Endothelial cell of umbilical vein (primary cell): ENCODE measurements around the gene MOB3C. TPM values are rescaled to one million over a fixed set of nuclear protein-coding genes. Genes with fewer than 3 reads are reported as not detected.

Experiments used
- BruUV-seq: library from RNA; stranded (reverse); fragments of 400-500 nt; replicated peaks from 2 replicates; lab custom pipeline; 2021; lab: Mats Ljungman, UMichigan
- CTCF ChIA-PET: fragments of 300-600, 350-600 bp; sonication (Branson Sonifier 250); formaldehyde crosslinking; loops from one replicate; lab custom pipeline; 2021; ENCODE audit warnings: antibody characterized with exemption, inconsistent platforms; lab: Charles Lee
- POLR2A ChIA-PET: fragments of 300-600, 350-600 bp; sonication (Branson Sonifier 250); formaldehyde crosslinking; loops from one replicate; lab custom pipeline; 2021; ENCODE audit warnings: antibody characterized with exemption, inconsistent platforms; lab: Charles Lee
- DNase-seq: peaks from one replicate; pipeline ENCODE4 v3.0.0-alpha.2; 2011; ENCODE audit warnings: low read depth, low spot score
- FAIRE-seq: peaks from 2 replicates; lab custom pipeline; 2011; peaks lifted over from hg19 to GRCh38; lab: Jason Lieb, UNC
- H2AFZ ChIP-seq: 2 replicates; pipeline ENCODE4 v1.6.0; 2012; ENCODE audit warnings: low read depth, low read length, control low read depth, inconsistent platforms
- H3K27ac ChIP-seq: 2 replicates; pipeline ENCODE4 v1.5.1; 2011; ENCODE audit warnings: low read depth, mild to moderate bottlenecking, control low read depth, low read length, moderate library complexity; ENCODE audit not compliant: insufficient read depth
- H3K27me3 ChIP-seq, 2 experiments: 2 replicates each; pipeline versions ENCODE4 v1.6.0 to v1.6.1; 2011; ENCODE audit warnings: low read length in 2 of 2, mixed read lengths in 1 of 2; ENCODE audit not compliant: control insufficient read depth in 2 of 2, insufficient read depth in 2 of 2
- H3K36me3 ChIP-seq, 2 experiments: 2 replicates in 1 of 2; 3 replicates in 1 of 2; pipeline ENCODE4 v1.5.1; 2011; ENCODE audit warnings: low read length in 2 of 2, mild to moderate bottlenecking in 1 of 2, moderate library complexity in 1 of 2; ENCODE audit not compliant: control insufficient read depth in 2 of 2, insufficient read depth in 2 of 2; ENCODE audit errors: extremely low read depth in 1 of 2
- H3K4me1 ChIP-seq: 3 replicates; pipeline ENCODE4 v1.5.1; 2011; ENCODE audit warnings: mild to moderate bottlenecking, low read length; ENCODE audit not compliant: control insufficient read depth, insufficient read depth; ENCODE audit errors: extremely low read depth
- H3K4me2 ChIP-seq: 2 replicates; pipeline ENCODE4 v1.6.1; 2011; ENCODE audit warnings: low read length, control low read depth, mixed read lengths; ENCODE audit not compliant: insufficient read depth
- H3K4me3 ChIP-seq, 3 experiments: fragments of 200-600 bp in 1 of 3; sonication (generic), shearing (Covaris generic) in 1 of 3; replicated peaks in 1 of 3; 2 replicates each; pipeline ENCODE4 v1.5.1; 2011 to 2016; ENCODE audit warnings: control low read depth in 3 of 3, low read length in 3 of 3, mild to moderate bottlenecking in 2 of 3, inconsistent platforms in 1 of 3, low read depth in 1 of 3, moderate library complexity in 1 of 3; ENCODE audit not compliant: insufficient read depth in 1 of 3
- H3K79me2 ChIP-seq: 2 replicates; pipeline ENCODE4 v1.6.0; 2012; ENCODE audit warnings: low read length, inconsistent platforms; ENCODE audit not compliant: control insufficient read depth, insufficient read depth
- H3K9ac ChIP-seq: replicated peaks from 2 replicates; pipeline ENCODE3; 2011; ENCODE audit warnings: low read length, control low read depth; ENCODE audit not compliant: insufficient read depth; ENCODE audit errors: extremely low read depth
- H3K9me1 ChIP-seq: replicated peaks from 3 replicates; pipeline ENCODE4 v1.6.0; 2011; ENCODE audit warnings: mild to moderate bottlenecking, low read length; ENCODE audit not compliant: control insufficient read depth, insufficient read depth; ENCODE audit errors: extremely low read depth
- H3K9me3 ChIP-seq: replicated peaks from 2 replicates; pipeline ENCODE4 v1.5.1; 2012; ENCODE audit warnings: low read length, inconsistent platforms; ENCODE audit not compliant: control insufficient read depth, insufficient read depth
- H4K20me1 ChIP-seq: replicated peaks from 2 replicates; pipeline ENCODE3; 2011; ENCODE audit warnings: mild to moderate bottlenecking, low read length; ENCODE audit not compliant: control insufficient read depth, insufficient read depth; ENCODE audit errors: extremely low read depth
- EZH2 ChIP-seq: IDR thresholded peaks from 2 replicates; pipeline ENCODE4 v1.6.1; 2012; ENCODE audit warnings: borderline replicate concordance, low read depth, mild to moderate bottlenecking, moderate library complexity, low read length, inconsistent platforms; ENCODE audit not compliant: severe bottlenecking
- FOS ChIP-seq: IDR thresholded peaks from 2 replicates; pipeline ENCODE4 v1.6.1; 2011; ENCODE audit warnings: mild to moderate bottlenecking, low read length, moderate library complexity, borderline replicate concordance; ENCODE audit not compliant: insufficient read depth
- GATA2 ChIP-seq: IDR thresholded peaks from 2 replicates; pipeline ENCODE4 v1.7.0; 2011; ENCODE audit warnings: low read depth, mild to moderate bottlenecking, moderate library complexity, mixed read lengths, low read length; ENCODE audit not compliant: insufficient read length, insufficient read depth
- JUN ChIP-seq: IDR thresholded peaks from 2 replicates; pipeline ENCODE4 v1.6.1; 2011; ENCODE audit warnings: borderline replicate concordance, low read depth; ENCODE audit not compliant: insufficient read length, insufficient read depth
- MYC ChIP-seq: IDR thresholded peaks from one replicate; pipeline ENCODE4 v1.6.1; 2011; ENCODE audit warnings: mild to moderate bottlenecking, low read depth, low read length
- POLR2A ChIP-seq: IDR thresholded peaks from 2 replicates; pipeline ENCODE4 v1.6.1; 2012; ENCODE audit warnings: low read depth, mild to moderate bottlenecking, control low read depth, low read length
- POLR2AphosphoS5 ChIP-seq: IDR thresholded peaks from 2 replicates; pipeline ENCODE4 v1.6.1; 2012; ENCODE audit warnings: low read depth, mild to moderate bottlenecking, control low read depth, low read length, moderate library complexity; ENCODE audit not compliant: insufficient read depth
- dilution Hi-C: fragments of 300-500 bp; cut with MboI; formaldehyde crosslinking; loops from one replicate; pipeline ENCODE4 v1.15.0; 2019; ENCODE audit warnings: low sequenced_read_pairs; ENCODE audit not compliant: extremely low pct_ligation_motif_present
- intact Hi-C: fragments of 100-400 bp; cut with micrococcal nuclease; formaldehyde crosslinking; loops from one replicate; pipeline ENCODE4 v1.10.0; 2022
- polyA plus RNA-seq, 4 experiments: library from polyadenylated mRNA; depleted of rRNA in 3 of 4; stranded (reverse) in 3 of 4; unstranded in 1 of 4; fragments of >200 nt; gene quantifications; 2 replicates each; pipeline versions ENCODE4 v1.2.1 to v1.2.3, GENCODE V29; 2011 to 2012; ENCODE audit warnings: missing spikeins in 1 of 4
- total RNA-seq: library from RNA; stranded (reverse); gene quantifications from 2 replicates; pipeline ENCODE4 v1.2.3, GENCODE V29; 2021
- TF ChIP-seq, protein P1 (sequence below): IDR thresholded peaks from 2 replicates; pipeline ENCODE4 v1.6.1; 2011; ENCODE audit not compliant: insufficient read depth, insufficient read length
- TF ChIP-seq, protein P2 (sequence below), 2 donors: IDR thresholded peaks; 1 replicate in 1 of 2; 2 replicates in 1 of 2; pipeline ENCODE4 v1.5.1; 2011; ENCODE audit warnings: low read length in 2 of 2, mild to moderate bottlenecking in 2 of 2, moderate library complexity in 2 of 2, control low read depth in 1 of 2, inconsistent platforms in 1 of 2, low read depth in 1 of 2; ENCODE audit not compliant: insufficient read depth in 1 of 2; ENCODE audit errors: extremely low read depth in 1 of 2

The MOB3C gene
- total and polyA plus RNA-seq, 2 donors (not counting 3 experiments of a cell fraction or from before 2014, with no cell fraction given) = 6.1 to 8.4 TPM

DNA sequence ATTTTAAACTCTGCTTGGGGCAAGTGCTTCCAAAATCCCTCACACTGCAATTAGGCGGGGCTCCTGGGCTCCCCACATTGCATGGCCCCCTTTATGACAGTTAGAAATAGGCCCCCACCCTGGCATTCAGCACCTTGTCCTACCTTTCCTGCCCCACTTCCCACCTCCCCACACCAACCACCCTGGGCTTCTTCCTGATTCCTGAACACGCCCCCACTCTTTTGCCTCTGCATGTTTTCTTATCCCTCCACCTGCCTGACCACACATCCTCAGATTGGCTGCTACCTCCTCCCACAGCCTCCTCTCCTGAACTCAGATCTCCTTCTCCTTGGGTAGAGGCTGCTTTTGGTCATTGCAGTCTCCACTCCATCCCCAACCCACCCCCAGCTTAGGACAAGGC lies 1.5 kb downstream of the MOB3C start:
- Histone ChIP-seq H2AFZ (no peak overlapping the region), H3K9ac (no peak overlapping the region), H3K27me3 (no peaks in the 10 kb centered on the region), H3K4me3 (no peak overlapping the region), H4K20me1 (no peaks in the 10 kb centered on the region), H3K27ac (no peak overlapping the region), H3K36me3 (no peaks in the 10 kb centered on the region), H3K9me1 (no peaks in the 10 kb centered on the region), H3K9me3 (no peaks in the 10 kb centered on the region), H3K4me2 (no peak overlapping the region), H3K4me1 (peaks cover 11% of the 10 kb centered on the region), H3K79me2 (no peaks in the 10 kb centered on the region)
- no peak for TF ChIP-seq MYC
- TF ChIP-seq, protein P1, sequence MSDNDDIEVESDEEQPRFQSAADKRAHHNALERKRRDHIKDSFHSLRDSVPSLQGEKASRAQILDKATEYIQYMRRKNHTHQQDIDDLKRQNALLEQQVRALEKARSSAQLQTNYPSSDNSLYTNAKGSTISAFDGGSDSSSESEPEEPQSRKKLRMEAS = no peak
- no peak for TF ChIP-seq GATA2
- TF ChIP-seq FOS = no peak
- no peak for TF ChIP-seq POLR2A
- TF ChIP-seq EZH2 = no peak
- no peak for TF ChIP-seq JUN
- no peak for TF ChIP-seq POLR2AphosphoS5
- TF ChIP-seq, protein P2, sequence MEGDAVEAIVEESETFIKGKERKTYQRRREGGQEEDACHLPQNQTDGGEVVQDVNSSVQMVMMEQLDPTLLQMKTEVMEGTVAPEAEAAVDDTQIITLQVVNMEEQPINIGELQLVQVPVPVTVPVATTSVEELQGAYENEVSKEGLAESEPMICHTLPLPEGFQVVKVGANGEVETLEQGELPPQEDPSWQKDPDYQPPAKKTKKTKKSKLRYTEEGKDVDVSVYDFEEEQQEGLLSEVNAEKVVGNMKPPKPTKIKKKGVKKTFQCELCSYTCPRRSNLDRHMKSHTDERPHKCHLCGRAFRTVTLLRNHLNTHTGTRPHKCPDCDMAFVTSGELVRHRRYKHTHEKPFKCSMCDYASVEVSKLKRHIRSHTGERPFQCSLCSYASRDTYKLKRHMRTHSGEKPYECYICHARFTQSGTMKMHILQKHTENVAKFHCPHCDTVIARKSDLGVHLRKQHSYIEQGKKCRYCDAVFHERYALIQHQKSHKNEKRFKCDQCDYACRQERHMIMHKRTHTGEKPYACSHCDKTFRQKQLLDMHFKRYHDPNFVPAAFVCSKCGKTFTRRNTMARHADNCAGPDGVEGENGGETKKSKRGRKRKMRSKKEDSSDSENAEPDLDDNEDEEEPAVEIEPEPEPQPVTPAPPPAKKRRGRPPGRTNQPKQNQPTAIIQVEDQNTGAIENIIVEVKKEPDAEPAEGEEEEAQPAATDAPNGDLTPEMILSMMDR (IDR thresholded peaks at IDR 0.05; ENCODE audit: extremely low read depth in 1 of 2, insufficient read depth in 1 of 2, low read depth in 1 of 2, low read length in 2 of 2) = no peak
- CTCF ChIA-PET = interaction anchor here (0.9 kb wide), 1 partner anchor 11 kb away, joined by 3 read pairs; the partner anchor contains the start of gene MKNK1
- intact Hi-C loops (no loop called here), dilution Hi-C loops (no loop called here)
- DNase-seq (no peak), FAIRE-seq (no peak)
- POLR2A ChIA-PET = no interaction called here
- no TSS peak for BruUV-seq
